ENCODE results near the gene GDF10. TPM values are rescaled to one million over a fixed set of nuclear protein-coding genes. Genes with fewer than 3 reads are reported as not detected.

Gene GDF10
- total RNA-seq, 1 experiment from 2014 or later: not detected

DNA sequence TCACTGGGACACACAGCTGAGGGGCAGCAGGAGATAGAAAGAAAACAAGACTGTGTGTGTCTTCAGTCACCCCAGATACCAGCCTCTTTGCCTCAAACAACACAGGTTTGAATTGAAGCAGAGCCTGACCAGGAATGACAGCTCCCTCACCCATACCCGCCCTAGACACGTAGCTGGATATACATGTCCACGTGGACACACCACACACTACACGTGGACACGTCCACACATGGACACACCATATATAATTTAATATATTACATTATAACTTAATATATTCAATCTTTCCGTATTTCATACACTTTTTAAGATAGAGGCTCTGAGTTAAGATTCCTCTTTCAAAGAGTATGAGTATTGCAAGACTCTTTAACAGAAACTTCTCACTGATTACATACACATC is 33.5 kb downstream of the GDF10 start:
- H3K27me3 ChIP-seq (ENCODE audit: low read length): peaks cover 7% of the 10 kb centered on the region
- no peak overlapping the region for H3K9ac ChIP-seq (ENCODE audit: low read length)
- ChIA-PET CTCF (no interaction called here), POLR2A (ENCODE audit: unreplicated experiment) (no interaction called here)
- H3K36me3 ChIP-seq (ENCODE audit: low read depth, low read length): no peaks in the 10 kb centered on the region
- H4K20me1 ChIP-seq (ENCODE audit: low read length): no peaks in the 10 kb centered on the region
- no peak overlapping the region for H2AFZ ChIP-seq (ENCODE audit: low read length)
- intact Hi-C loops (cut with micrococcal nuclease): no loop called here
- no peaks in the 10 kb centered on the region for H3K9me2 ChIP-seq (replicated peaks; ENCODE audit: low read length)
- DNase-seq (no peak), ATAC-seq (no peak)
- H3K4me2 ChIP-seq (ENCODE audit: low read length): no peak overlapping the region
- TF ChIP-seq EZH2 (IDR thresholded peaks at IDR 0.05; ENCODE audit: low read length, unreplicated experiment) (no peak), CTCF (conservative IDR thresholded peaks at IDR 0.05; ENCODE audit: low read depth, low read length) (no peak), EZH2phosphoT487 (IDR thresholded peaks at IDR 0.05; ENCODE audit: borderline replicate concordance, low read length) (no peak)
- H3K79me2 ChIP-seq (ENCODE audit: low read length): no peaks in the 10 kb centered on the region
- BruUV-seq (replicated peaks): no TSS peak
- no peak overlapping the region for H3K27ac ChIP-seq (ENCODE audit: low read length)
- H3F3A ChIP-seq (ENCODE audit: low read length, unreplicated experiment): no peaks in the 10 kb centered on the region
- no peak overlapping the region for H3K4me3 ChIP-seq (ENCODE audit: low read length)
- no peaks in the 10 kb centered on the region for H3K4me1 ChIP-seq (ENCODE audit: insufficient read depth, low read length)
- no peaks in the 10 kb centered on the region for H3K9me3 ChIP-seq (ENCODE audit: low read length)

DNA sequence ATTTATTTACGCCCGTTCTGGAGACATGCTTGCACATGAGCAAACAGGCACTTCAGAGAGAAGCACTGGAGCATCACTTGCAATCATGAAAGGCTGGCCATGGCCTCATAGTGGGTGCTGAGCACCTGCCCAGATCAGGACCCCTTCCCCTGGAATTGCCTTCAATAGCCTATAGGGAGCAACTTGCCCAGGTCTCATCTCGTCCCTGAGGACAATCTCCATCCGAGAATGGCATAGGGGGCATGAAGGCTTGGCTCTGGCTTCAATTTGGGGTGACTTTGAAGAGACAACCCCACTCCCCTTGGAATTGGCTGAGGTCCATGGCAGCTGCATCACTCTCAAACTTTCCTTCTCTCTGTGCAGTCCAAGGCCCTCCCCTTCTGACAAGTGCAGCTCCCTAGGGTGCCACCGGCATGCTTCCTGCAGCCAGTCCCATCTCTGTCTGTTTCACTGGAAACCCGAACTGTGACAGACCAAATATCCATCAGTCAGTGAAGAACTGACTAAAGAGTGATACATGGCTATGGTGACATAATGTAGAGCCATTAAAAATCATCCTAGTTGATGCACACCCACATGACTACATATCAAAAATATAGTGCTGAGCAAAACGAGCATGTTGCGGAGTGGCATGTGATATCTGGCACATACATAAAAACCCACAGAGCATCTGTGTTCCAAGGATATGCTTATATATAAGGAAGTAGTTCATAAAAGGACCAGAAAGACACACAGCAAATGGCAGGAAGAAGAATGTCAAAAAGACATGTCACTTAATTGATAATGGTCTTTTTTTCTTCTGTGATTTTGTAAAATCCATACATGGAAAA is 34.7 kb downstream of the GDF10 start:
- Histone ChIP-seq H3K9ac (ENCODE audit: low read length) (no peak overlapping the region), H3K4me1 (ENCODE audit: insufficient read depth, low read length) (no peaks in the 10 kb centered on the region), H3K27me3 (ENCODE audit: low read length) (peaks cover 7% of the 10 kb centered on the region), H3K79me2 (ENCODE audit: low read length) (no peaks in the 10 kb centered on the region), H4K20me1 (ENCODE audit: low read length) (no peaks in the 10 kb centered on the region), H3K27ac (ENCODE audit: low read length) (no peak overlapping the region), H2AFZ (ENCODE audit: low read length) (no peak overlapping the region), H3K9me2 (replicated peaks; ENCODE audit: low read length) (no peaks in the 10 kb centered on the region), H3K36me3 (ENCODE audit: low read depth, low read length) (no peaks in the 10 kb centered on the region), H3K4me3 (ENCODE audit: low read length) (no peak overlapping the region), H3F3A (ENCODE audit: low read length, unreplicated experiment) (no peaks in the 10 kb centered on the region), H3K4me2 (ENCODE audit: low read length) (no peak overlapping the region), H3K9me3 (ENCODE audit: low read length) (no peaks in the 10 kb centered on the region)
- POLR2A ChIA-PET (ENCODE audit: unreplicated experiment): no interaction called here
- intact Hi-C loops (cut with micrococcal nuclease): no loop called here
- CTCF ChIA-PET: no interaction called here
- TF ChIP-seq EZH2 (IDR thresholded peaks at IDR 0.05; ENCODE audit: low read length, unreplicated experiment) (no peak), CTCF (conservative IDR thresholded peaks at IDR 0.05; ENCODE audit: low read depth, low read length) (no peak), EZH2phosphoT487 (IDR thresholded peaks at IDR 0.05; ENCODE audit: borderline replicate concordance, low read length) (no peak)
- no peak for ATAC-seq
- no peak for DNase-seq
- BruUV-seq (replicated peaks): no TSS peak

- no peaks in the 10 kb centered on the region for H3K36me3 ChIP-seq (ENCODE audit: low read depth, low read length)
- H2AFZ ChIP-seq (ENCODE audit: low read length): no peak overlapping the region
- H3K4me3 ChIP-seq (ENCODE audit: low read length): no peak overlapping the region
- ChIA-PET CTCF (no interaction called here), POLR2A (ENCODE audit: unreplicated experiment) (no interaction called here)
- TF ChIP-seq CTCF (conservative IDR thresholded peaks at IDR 0.05; ENCODE audit: low read depth, low read length): no peak
- TF ChIP-seq EZH2 (IDR thresholded peaks at IDR 0.05; ENCODE audit: low read length, unreplicated experiment): no peak
- TF ChIP-seq EZH2phosphoT487 (IDR thresholded peaks at IDR 0.05; ENCODE audit: borderline replicate concordance, low read length): no peak
- H3F3A ChIP-seq (ENCODE audit: low read length, unreplicated experiment): no peaks in the 10 kb centered on the region
- BruUV-seq (replicated peaks): no TSS peak
- H3K9me3 ChIP-seq (ENCODE audit: low read length): no peaks in the 10 kb centered on the region
- no peak overlapping the region for H3K4me2 ChIP-seq (ENCODE audit: low read length)
- peaks cover 7% of the 10 kb centered on the region for H3K27me3 ChIP-seq (ENCODE audit: low read length)
- H3K27ac ChIP-seq (ENCODE audit: low read length): no peak overlapping the region
- ATAC-seq (no peak), DNase-seq (no peak)
- H3K9me2 ChIP-seq (replicated peaks; ENCODE audit: low read length): no peaks in the 10 kb centered on the region
- no peaks in the 10 kb centered on the region for H3K79me2 ChIP-seq (ENCODE audit: low read length)
- H3K9ac ChIP-seq (ENCODE audit: low read length): no peak overlapping the region
- H4K20me1 ChIP-seq (ENCODE audit: low read length): no peaks in the 10 kb centered on the region
- no peaks in the 10 kb centered on the region for H3K4me1 ChIP-seq (ENCODE audit: insufficient read depth, low read length)
- intact Hi-C loops (cut with micrococcal nuclease): no loop called here
Observed at GRCh38 chr10:47335906-47336305, 35.9 kb downstream of the GDF10 start.
